ENCODE results near the gene VEGFB.

DNA sequence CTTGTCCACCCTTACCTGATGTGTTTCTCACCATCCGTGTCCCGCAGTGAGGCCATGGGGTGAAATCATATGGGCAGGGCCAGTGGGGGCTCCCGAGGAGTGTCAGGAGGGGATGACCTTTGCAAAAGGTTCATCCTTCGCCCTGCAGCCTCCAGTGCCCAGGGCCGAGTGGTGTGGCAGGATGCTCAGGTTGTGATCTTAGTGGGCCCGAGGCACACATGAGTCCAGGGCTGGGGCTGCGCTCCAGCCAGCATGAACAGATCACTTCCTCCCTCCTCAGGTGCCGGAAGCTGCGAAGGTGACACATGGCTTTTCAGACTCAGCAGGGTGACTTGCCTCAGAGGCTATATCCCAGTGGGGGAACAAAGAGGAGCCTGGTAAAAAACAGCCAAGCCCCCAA is 3.7 kb downstream of the VEGFB start:
- TF ChIP-seq SP1 (IDR thresholded peaks at IDR 0.05) = no peak
- TF ChIP-seq FOXA1 (IDR thresholded peaks at IDR 0.05) = no peak
- no peak for TF ChIP-seq FOXK2 (IDR thresholded peaks at IDR 0.05)
- TF ChIP-seq ZNF384 (IDR thresholded peaks at IDR 0.05) = no peak
- no peak for TF ChIP-seq FOXM1 (IDR thresholded peaks at IDR 0.05; ENCODE audit: borderline replicate concordance)
- TF ChIP-seq ELF4 (IDR thresholded peaks at IDR 0.05) = no peak
- TF ChIP-seq HDGF (IDR thresholded peaks at IDR 0.05; ENCODE audit: borderline replicate concordance) = no peak
